Smooth muscle cell of the brain vasculature (primary cell): ENCODE results near the gene GNL2.

Source experiments
- DNase-seq: peaks from one replicate; pipeline ENCODE4 v3.0.0-alpha.2; 2012; ENCODE audit warnings: low read depth, low spot score

Gene GNL2

GRCh38 chr1:37595440-37596181 lies at the start of gene GNL2:
TSS of gene GNL2 (minus strand) at chr1:37595937. CDS start at chr1:37595822, 115 bp downstream.
- peak; percentile 85 for DNase-seq

GRCh38 chr1:37641059-37641458 lies 45.3 kb upstream of the GNL2 start:
- no peak for DNase-seq

GRCh38 chr1:37636435-37636834 lies 40.7 kb upstream of the GNL2 start:
- DNase-seq = no peak

- no peak for DNase-seq
These were observed 39.5 kb upstream of the GNL2 start for GRCh38 chr1:37634992-37635902.

GRCh38 chr1:37634244-37634991 lies 38.7 kb upstream of the GNL2 start, which contains the start of gene RSPO1:
TSS of gene RSPO1 (minus strand) at chr1:37634892. CDS start at chr1:37629661, 5,231 bp downstream.
- DNase-seq = no peak

- DNase-seq = no peak
These were observed 38.2 kb upstream of the GNL2 start for GRCh38 chr1:37633938-37634243.

- no peak for DNase-seq
These were observed 37.6 kb upstream of the GNL2 start for GRCh38 chr1:37633040-37633937.

GRCh38 chr1:37631036-37631435 lies 35.3 kb upstream of the GNL2 start:
- DNase-seq = no peak

- DNase-seq = no peak
These were observed 34.8 kb upstream of the GNL2 start for GRCh38 chr1:37630426-37631028.

- no peak for DNase-seq
These were observed 34.1 kb upstream of the GNL2 start for GRCh38 chr1:37629726-37630425.

- DNase-seq = no peak
These were observed 33.3 kb upstream of the GNL2 start for GRCh38 chr1:37629008-37629407.

- no peak for DNase-seq
These were observed 32.4 kb upstream of the GNL2 start for GRCh38 chr1:37628026-37628556.

GRCh38 chr1:37622131-37622530 lies 26.4 kb upstream of the GNL2 start:
- no peak for DNase-seq

- DNase-seq = no peak
These were observed 25.7 kb upstream of the GNL2 start for GRCh38 chr1:37621326-37621870.

- no peak for DNase-seq
These were observed 25.0 kb upstream of the GNL2 start for GRCh38 chr1:37620707-37621106.

GRCh38 chr1:37616330-37616729 lies 20.6 kb upstream of the GNL2 start:
- no peak for DNase-seq

- DNase-seq = no peak
These were observed 18.4 kb upstream of the GNL2 start for GRCh38 chr1:37614105-37614504.

GRCh38 chr1:37612186-37612585 lies 16.4 kb upstream of the GNL2 start:
- no peak for DNase-seq

GRCh38 chr1:37609994-37610393 lies 14.3 kb upstream of the GNL2 start:
- no peak for DNase-seq
